Measurements from ENCODE around the gene PI4KB. TPM values are rescaled to one million over a fixed set of nuclear protein-coding genes. Genes with fewer than 3 reads are reported as not detected.
A peak's percentile ranks its signal among the peaks of the same experiment; 100 is the strongest.

The PI4KB gene
- total RNA-seq, 1 experiment from 2014 or later, result 40.6 TPM

DNA sequence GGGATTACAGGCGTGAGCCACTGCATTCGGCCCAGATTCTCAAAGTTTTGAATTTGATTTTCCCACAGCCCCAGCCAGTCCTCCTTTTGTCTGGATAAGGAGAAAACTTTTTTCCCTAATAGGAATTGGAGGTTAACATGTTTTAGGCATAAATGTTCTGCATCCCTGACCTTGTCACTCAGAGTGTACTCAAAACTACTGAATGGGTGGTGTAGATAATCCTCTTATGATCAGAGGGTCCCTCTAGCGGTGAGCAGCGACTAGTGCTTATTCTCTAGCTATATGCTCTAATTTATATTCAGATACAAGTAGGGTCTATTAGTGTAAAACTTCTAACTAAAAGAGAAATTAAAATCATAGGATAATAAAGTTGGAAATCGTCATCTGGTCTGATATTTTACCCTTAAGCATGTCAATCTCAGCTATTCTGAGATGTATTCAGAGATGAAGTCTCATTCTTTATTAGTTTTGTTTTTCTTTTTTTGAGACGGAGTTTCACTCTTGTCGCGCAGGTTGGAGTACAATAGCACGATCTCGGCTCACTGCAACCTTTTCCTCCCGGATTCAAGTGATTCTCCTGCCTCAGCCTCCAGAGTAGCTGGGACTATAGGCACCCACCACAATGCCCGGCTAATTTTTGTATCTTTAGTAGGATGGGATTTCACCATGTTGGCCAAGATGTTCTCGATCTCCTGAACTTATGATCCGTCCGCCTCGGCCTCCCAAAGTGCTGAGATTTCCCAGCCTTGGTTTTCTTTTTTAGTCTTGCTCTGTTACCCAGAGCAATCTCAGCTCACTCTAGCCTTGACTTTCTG is 75.4 kb downstream of the PI4KB start:
- in situ Hi-C loops (cut with HindIII; ENCODE audit: low sequenced_read_pairs), result no loop called here
- DNase-seq (ENCODE audit: low spot score), result peak; percentile 81

GRCh38 chr1:151246786-151247185 is 80.4 kb downstream of the PI4KB start:
- in situ Hi-C loops (cut with HindIII; ENCODE audit: low sequenced_read_pairs), result no loop called here
- DNase-seq (ENCODE audit: low spot score), result no peak

- in situ Hi-C loops (cut with HindIII; ENCODE audit: low sequenced_read_pairs), result no loop called here
- DNase-seq (ENCODE audit: low spot score), result no peak
These were observed 83.5 kb downstream of the PI4KB start for GRCh38 chr1:151243683-151244216.

DNA sequence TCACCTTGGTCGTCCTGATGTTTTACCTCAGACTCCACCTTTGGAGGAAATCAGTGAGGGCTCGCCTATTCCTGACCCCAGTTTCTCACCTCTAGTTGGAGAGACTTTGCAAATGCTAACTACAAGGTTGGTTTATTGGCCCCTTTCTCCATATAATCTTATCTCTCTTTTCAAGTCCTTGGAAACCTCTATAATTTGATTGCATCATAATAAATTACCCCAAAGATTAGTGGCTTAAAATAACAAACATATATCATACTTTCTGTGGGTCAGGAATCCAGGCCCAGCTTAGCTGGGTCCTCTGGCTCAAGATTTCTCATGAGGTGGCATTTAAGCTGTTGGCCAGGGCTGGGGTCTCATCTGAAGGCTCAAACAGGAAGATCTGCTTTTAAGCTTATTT is 84.8 kb downstream of the PI4KB start:
- in situ Hi-C loops (cut with HindIII; ENCODE audit: low sequenced_read_pairs), result no loop called here
- no peak for DNase-seq (ENCODE audit: low spot score)

Other genes starting within 250 kb of the PI4KB start
- gene SEMA6C, start 180.8 kb downstream of the PI4KB start, total RNA-seq (2014; rRNA removed; shearing (Covaris generic)), result 2.0 TPM in 2 replicates
- not detected in 2 replicates for gene TNFAIP8L2, start 170.8 kb downstream of the PI4KB start, total RNA-seq (2014; rRNA removed; shearing (Covaris generic))
- 6.2 and 8.9 TPM in 2 replicates for gene LYSMD1, start 161.5 kb downstream of the PI4KB start, total RNA-seq (2014; rRNA removed; shearing (Covaris generic))
- gene SCNM1, start 161.3 kb downstream of the PI4KB start, total RNA-seq (2014; rRNA removed; shearing (Covaris generic)), result 44.3 and 57.7 TPM in 2 replicates
- gene TMOD4, start 151.4 kb downstream of the PI4KB start, total RNA-seq (2014; rRNA removed; shearing (Covaris generic)), result not detected in 2 replicates
- gene VPS72, start 137.2 kb downstream of the PI4KB start, total RNA-seq (2014; rRNA removed; shearing (Covaris generic)), result 71.9 and 80.9 TPM in 2 replicates
- gene PIP5K1A, start 128.9 kb downstream of the PI4KB start, total RNA-seq (2014; rRNA removed; shearing (Covaris generic)), result 39.1 and 60.1 TPM in 2 replicates
- gene PSMD4, start 72.7 kb downstream of the PI4KB start, total RNA-seq (2014; rRNA removed; shearing (Covaris generic)), result 242 and 285 TPM in 2 replicates
- gene ZNF687, start 45.1 kb downstream of the PI4KB start, total RNA-seq (2014; rRNA removed; shearing (Covaris generic)), result 14.6 and 20.3 TPM in 2 replicates
- gene RFX5, start 19.8 kb upstream of the PI4KB start, total RNA-seq (2014; rRNA removed; shearing (Covaris generic)), result 102 and 125 TPM in 2 replicates
- gene SELENBP1, start 45.3 kb upstream of the PI4KB start, total RNA-seq (2014; rRNA removed; shearing (Covaris generic)), result 0.27 TPM in 1 of 2 replicates, not detected in the other
- 518 and 580 TPM in 2 replicates for gene PSMB4, start 72.2 kb upstream of the PI4KB start, total RNA-seq (2014; rRNA removed; shearing (Covaris generic))
- 6.9 and 14.0 TPM in 2 replicates for gene POGZ, start 132.1 kb upstream of the PI4KB start, total RNA-seq (2014; rRNA removed; shearing (Covaris generic))
- gene CGN, start 184.0 kb upstream of the PI4KB start, total RNA-seq (2014; rRNA removed; shearing (Covaris generic)), result 11.4 and 18.6 TPM in 2 replicates
- 3.5 and 8.2 TPM in 2 replicates for gene TUFT1, start 212.9 kb upstream of the PI4KB start, total RNA-seq (2014; rRNA removed; shearing (Covaris generic))

All from G401 (cell line).